Measurements from ENCODE around the gene BCAS1.

BCAS1 gene

DNA sequence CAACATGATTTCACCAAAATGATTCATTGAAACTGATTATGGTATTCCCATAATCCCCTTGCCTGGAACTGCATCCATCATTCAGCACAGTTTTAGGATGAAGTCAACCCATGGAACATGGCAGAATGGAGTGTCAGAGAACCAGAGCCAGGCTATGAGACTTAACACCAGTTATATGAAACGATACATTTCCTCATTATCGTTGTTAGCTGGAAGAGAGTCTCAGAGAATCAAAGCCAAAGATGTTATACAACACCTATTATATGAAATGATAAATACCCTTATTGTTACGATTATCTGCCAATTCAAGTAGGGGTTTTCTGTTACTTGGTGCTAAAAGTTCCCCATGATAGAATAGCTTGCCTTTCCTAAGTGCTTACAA lies 131.2 kb downstream of the BCAS1 start:
- H3K27me3 ChIP-seq (ENCODE audit: insufficient read depth, low read length, poor library complexity), result no peaks in the 10 kb centered on the region
- peaks cover 17% of the 10 kb centered on the region for H3K4me1 ChIP-seq (ENCODE audit: insufficient read depth, low read length)
- H3K79me2 ChIP-seq (ENCODE audit: insufficient read depth, low read length), result no peaks in the 10 kb centered on the region
- H2AFZ ChIP-seq (ENCODE audit: low read depth, low read length), result no peak overlapping the region
- no peaks in the 10 kb centered on the region for H4K20me1 ChIP-seq (ENCODE audit: insufficient read depth, low read length)
- H3K9me3 ChIP-seq (ENCODE audit: insufficient read depth, low read length, severe bottlenecking), result no peaks in the 10 kb centered on the region
- no peaks in the 10 kb centered on the region for H3K36me3 ChIP-seq (ENCODE audit: insufficient read depth, low read length)
- no peak overlapping the region for H3K4me3 ChIP-seq (ENCODE audit: low read depth in 1 of 2, low read length in 2 of 2)
- no peak overlapping the region for H3K9ac ChIP-seq (ENCODE audit: low read depth, low read length)
- TF ChIP-seq, protein P1, sequence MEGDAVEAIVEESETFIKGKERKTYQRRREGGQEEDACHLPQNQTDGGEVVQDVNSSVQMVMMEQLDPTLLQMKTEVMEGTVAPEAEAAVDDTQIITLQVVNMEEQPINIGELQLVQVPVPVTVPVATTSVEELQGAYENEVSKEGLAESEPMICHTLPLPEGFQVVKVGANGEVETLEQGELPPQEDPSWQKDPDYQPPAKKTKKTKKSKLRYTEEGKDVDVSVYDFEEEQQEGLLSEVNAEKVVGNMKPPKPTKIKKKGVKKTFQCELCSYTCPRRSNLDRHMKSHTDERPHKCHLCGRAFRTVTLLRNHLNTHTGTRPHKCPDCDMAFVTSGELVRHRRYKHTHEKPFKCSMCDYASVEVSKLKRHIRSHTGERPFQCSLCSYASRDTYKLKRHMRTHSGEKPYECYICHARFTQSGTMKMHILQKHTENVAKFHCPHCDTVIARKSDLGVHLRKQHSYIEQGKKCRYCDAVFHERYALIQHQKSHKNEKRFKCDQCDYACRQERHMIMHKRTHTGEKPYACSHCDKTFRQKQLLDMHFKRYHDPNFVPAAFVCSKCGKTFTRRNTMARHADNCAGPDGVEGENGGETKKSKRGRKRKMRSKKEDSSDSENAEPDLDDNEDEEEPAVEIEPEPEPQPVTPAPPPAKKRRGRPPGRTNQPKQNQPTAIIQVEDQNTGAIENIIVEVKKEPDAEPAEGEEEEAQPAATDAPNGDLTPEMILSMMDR (IDR thresholded peaks at IDR 0.05; ENCODE audit: borderline replicate concordance, extremely low read depth, low read length, poor library complexity, severe bottlenecking), result no peak
- TF ChIP-seq EZH2 (IDR thresholded peaks at IDR 0.05; ENCODE audit: borderline replicate concordance, low read depth, low read length, severe bottlenecking), result no peak
- H3K27ac ChIP-seq (ENCODE audit: low read length), result no peak overlapping the region
- no peak for ATAC-seq (ENCODE audit: insufficient read depth, low read depth)
- H3K4me2 ChIP-seq (ENCODE audit: insufficient read depth, low read length), result no peak overlapping the region
- DNase-seq, result no peak

DNA sequence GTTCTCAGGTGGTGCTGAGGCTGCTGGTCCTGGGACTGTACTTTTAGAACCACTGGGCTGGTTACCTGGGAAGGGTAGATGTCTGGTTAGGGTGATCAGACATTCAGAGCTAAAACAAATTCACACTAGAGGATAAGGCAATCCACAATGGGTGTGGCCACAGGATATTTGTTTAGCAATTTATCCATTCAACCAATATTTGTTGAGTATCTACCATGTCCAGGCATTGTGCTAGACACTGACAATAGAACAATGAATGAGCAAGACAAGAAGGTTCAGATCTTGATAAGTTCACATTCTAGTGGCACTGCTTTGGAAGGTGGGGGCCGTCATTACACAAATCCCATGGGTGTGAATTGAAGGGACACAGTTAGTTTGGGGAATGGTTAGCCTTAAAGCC lies 131.7 kb downstream of the BCAS1 start:
- Histone ChIP-seq H3K4me3 (ENCODE audit: low read depth in 1 of 2, low read length in 2 of 2) (no peak overlapping the region), H3K79me2 (ENCODE audit: insufficient read depth, low read length) (no peaks in the 10 kb centered on the region), H4K20me1 (ENCODE audit: insufficient read depth, low read length) (no peaks in the 10 kb centered on the region), H3K27me3 (ENCODE audit: insufficient read depth, low read length, poor library complexity) (no peaks in the 10 kb centered on the region), H3K4me1 (ENCODE audit: insufficient read depth, low read length) (peaks cover 19% of the 10 kb centered on the region), H3K9ac (ENCODE audit: low read depth, low read length) (no peak overlapping the region), H3K36me3 (ENCODE audit: insufficient read depth, low read length) (no peaks in the 10 kb centered on the region), H3K4me2 (ENCODE audit: insufficient read depth, low read length) (no peak overlapping the region), H2AFZ (ENCODE audit: low read depth, low read length) (no peak overlapping the region), H3K27ac (ENCODE audit: low read length) (no peak overlapping the region), H3K9me3 (ENCODE audit: insufficient read depth, low read length, severe bottlenecking) (no peaks in the 10 kb centered on the region)
- TF ChIP-seq, protein P1 (IDR thresholded peaks at IDR 0.05; ENCODE audit: borderline replicate concordance, extremely low read depth, low read length, poor library complexity, severe bottlenecking), result no peak
- TF ChIP-seq EZH2 (IDR thresholded peaks at IDR 0.05; ENCODE audit: borderline replicate concordance, low read depth, low read length, severe bottlenecking), result no peak
- ATAC-seq (ENCODE audit: insufficient read depth, low read depth), result no peak
- no peak for DNase-seq

DNA sequence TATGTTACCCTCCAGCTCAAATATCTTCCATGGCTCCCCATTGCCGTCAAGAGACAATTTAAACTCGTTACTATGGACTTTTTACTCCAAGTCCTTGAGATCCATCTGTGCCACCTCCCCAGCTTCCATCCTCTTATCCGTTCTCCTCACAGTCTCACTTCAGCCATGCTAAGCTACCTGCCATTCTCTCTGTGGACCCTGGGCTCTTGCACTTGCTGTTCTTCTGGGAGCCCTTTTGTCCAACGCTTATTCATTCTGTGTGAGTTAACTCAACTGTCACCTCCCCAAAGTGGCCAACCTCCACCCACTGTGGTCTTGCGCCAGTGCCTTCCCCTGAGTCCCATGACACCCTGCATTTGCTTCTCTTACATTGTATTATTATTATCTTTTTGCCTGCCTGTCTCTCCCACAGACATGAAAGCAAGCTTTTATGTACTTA lies 132.4 kb downstream of the BCAS1 start:
- H3K9ac ChIP-seq (ENCODE audit: low read depth, low read length), result no peak overlapping the region
- H3K9me3 ChIP-seq (ENCODE audit: insufficient read depth, low read length, severe bottlenecking), result no peaks in the 10 kb centered on the region
- no peak overlapping the region for H2AFZ ChIP-seq (ENCODE audit: low read depth, low read length)
- no peaks in the 10 kb centered on the region for H4K20me1 ChIP-seq (ENCODE audit: insufficient read depth, low read length)
- peaks cover 19% of the 10 kb centered on the region for H3K4me1 ChIP-seq (ENCODE audit: insufficient read depth, low read length)
- DNase-seq (no peak), ATAC-seq (ENCODE audit: insufficient read depth, low read depth) (no peak)
- peaks cover 3% of the 10 kb centered on the region for H3K27me3 ChIP-seq (ENCODE audit: insufficient read depth, low read length, poor library complexity)
- no peak overlapping the region for H3K4me3 ChIP-seq (ENCODE audit: low read depth in 1 of 2, low read length in 2 of 2)
- no peaks in the 10 kb centered on the region for H3K36me3 ChIP-seq (ENCODE audit: insufficient read depth, low read length)
- no peaks in the 10 kb centered on the region for H3K79me2 ChIP-seq (ENCODE audit: insufficient read depth, low read length)
- H3K27ac ChIP-seq (ENCODE audit: low read length), result no peak overlapping the region
- no peak overlapping the region for H3K4me2 ChIP-seq (ENCODE audit: insufficient read depth, low read length)
- no peak for TF ChIP-seq EZH2 (IDR thresholded peaks at IDR 0.05; ENCODE audit: borderline replicate concordance, low read depth, low read length, severe bottlenecking)
- TF ChIP-seq, protein P1 (IDR thresholded peaks at IDR 0.05; ENCODE audit: borderline replicate concordance, extremely low read depth, low read length, poor library complexity, severe bottlenecking), result no peak

DNA sequence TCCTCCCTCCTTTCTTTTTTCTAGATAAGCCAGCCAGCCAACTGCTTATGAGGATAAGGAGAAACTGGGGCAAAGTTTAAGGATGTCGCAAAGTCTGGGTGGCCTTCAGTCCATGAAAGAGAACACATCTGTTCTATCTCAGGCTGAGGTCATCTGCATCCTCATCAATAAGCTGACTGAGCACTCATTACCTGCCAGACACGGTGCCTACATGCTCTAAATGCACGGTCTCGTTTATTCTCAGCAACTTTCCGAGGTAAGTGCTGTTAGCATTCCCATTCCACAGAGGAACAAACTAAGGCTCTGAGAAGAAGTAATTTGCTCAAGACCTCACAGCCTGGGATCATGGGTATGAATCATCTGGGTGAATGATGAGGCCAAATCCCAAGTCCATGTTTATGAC lies 133.1 kb downstream of the BCAS1 start:
- Histone ChIP-seq H3K4me2 (ENCODE audit: insufficient read depth, low read length) (no peak overlapping the region), H4K20me1 (ENCODE audit: insufficient read depth, low read length) (no peaks in the 10 kb centered on the region), H3K4me1 (ENCODE audit: insufficient read depth, low read length) (peaks cover 19% of the 10 kb centered on the region), H3K27ac (ENCODE audit: low read length) (no peak overlapping the region), H3K9ac (ENCODE audit: low read depth, low read length) (no peak overlapping the region), H3K4me3 (ENCODE audit: low read depth in 1 of 2, low read length in 2 of 2) (no peak overlapping the region), H3K9me3 (ENCODE audit: insufficient read depth, low read length, severe bottlenecking) (no peaks in the 10 kb centered on the region), H2AFZ (ENCODE audit: low read depth, low read length) (no peak overlapping the region), H3K36me3 (ENCODE audit: insufficient read depth, low read length) (no peaks in the 10 kb centered on the region), H3K79me2 (ENCODE audit: insufficient read depth, low read length) (no peaks in the 10 kb centered on the region), H3K27me3 (ENCODE audit: insufficient read depth, low read length, poor library complexity) (peaks cover 3% of the 10 kb centered on the region)
- DNase-seq (no peak), ATAC-seq (ENCODE audit: insufficient read depth, low read depth) (no peak)
- no peak for TF ChIP-seq EZH2 (IDR thresholded peaks at IDR 0.05; ENCODE audit: borderline replicate concordance, low read depth, low read length, severe bottlenecking)
- TF ChIP-seq, protein P1 (IDR thresholded peaks at IDR 0.05; ENCODE audit: borderline replicate concordance, extremely low read depth, low read length, poor library complexity, severe bottlenecking), result no peak

All from DND-41 (cell line).